NAMALWA (cell line): ENCODE results near the gene OR10H4.
"Not testable (repeated sequence)": the region's sequence is repeated elsewhere in the genome, so short reads cannot be mapped to it uniquely, and the experiment has no call there.

ENCODE experiments used
- DNase-seq: peaks from one replicate; pipeline ENCODE4 v3.0.0-alpha.2; 2015; ENCODE audit warnings: low spot score

Gene OR10H4, protein sequence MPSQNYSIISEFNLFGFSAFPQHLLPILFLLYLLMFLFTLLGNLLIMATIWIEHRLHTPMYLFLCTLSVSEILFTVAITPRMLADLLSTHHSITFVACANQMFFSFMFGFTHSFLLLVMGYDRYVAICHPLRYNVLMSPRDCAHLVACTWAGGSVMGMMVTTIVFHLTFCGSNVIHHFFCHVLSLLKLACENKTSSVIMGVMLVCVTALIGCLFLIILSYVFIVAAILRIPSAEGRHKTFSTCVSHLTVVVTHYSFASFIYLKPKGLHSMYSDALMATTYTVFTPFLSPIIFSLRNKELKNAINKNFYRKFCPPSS

DNA sequence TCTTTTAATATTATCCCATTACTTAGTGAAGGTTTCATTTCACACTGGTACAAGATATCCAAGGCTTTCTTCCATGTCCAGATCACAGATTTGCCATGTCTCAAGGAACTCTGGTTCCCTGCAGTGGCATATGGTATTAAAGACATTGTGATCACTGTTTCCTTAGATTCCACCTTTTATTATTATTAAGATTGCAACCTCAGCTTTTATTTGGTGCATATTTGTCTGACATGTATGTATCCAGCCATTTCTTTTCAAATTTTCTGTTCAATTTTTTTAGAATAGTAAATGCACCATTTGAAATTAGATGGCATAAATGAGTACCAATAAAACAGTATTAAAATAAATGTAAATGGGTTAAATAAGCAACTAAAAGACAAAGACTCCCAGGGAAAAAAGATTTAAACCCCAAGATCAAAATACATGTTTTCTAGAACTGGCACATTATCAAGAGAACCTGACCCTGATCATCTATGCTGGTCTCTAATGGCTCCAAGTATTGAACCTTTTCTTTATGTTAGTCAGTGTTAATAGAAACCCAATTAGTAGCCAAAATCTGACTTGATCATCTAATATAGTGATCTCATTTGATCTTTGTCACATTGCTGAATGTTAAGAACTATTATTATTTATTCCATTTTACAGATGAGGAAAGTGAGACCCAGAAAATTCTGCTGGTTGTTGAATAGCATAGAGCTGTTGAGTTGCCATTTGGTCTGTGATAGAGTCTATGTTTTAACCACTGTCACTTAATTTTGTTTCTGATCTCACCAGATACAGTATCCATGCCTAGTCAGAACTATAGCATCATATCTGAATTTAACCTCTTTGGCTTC lies at the start of gene OR10H4:
Gene OR10H4 (plus strand): TSS at position 786 of the 836 bp plus-strand sequence. CDS start 0 bp downstream, at position 786.
- no peak for DNase-seq

DNA sequence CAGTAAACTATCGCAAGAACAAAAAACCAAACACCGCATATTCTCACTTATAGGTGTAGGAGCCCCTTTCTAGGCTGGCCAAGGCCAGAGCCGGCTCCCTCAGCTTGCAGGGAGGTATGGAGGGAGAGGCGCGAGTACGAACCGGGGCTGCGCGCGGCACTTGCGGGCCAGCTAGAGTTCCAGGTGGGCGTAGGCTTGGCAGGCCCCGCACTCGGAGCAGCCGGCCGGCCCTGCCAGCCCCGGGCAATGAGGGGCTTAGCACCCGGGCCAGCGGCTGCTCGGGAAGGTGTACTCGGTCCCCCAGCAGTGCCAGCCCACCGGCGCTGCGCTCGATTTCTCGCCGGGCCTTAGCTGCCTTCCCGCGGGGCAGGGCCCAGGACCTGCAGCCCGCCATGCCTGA lies 49.2 kb upstream of the OR10H4 start:
- not testable (repeated sequence) for DNase-seq

DNA sequence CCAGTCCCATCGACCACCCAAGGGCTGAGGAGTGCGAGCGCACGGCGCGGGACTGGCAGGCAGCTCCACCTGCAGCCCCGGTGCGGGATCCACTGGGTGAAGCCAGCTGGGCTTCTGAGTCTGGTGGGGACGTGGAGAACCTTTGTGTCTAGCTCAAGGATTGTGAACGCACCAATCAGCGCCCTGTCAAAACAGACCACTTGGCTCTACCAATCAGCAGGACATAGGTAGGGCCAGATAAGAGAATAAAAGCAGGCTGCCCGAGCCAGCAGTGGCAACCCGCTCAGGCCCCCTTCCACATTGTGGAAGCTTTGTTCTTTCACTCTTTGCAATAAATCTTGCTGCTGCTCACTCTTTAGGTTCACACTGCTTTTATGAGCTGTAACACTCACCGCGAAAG lies 48.8 kb upstream of the OR10H4 start:
- not testable (repeated sequence) for DNase-seq

DNA sequence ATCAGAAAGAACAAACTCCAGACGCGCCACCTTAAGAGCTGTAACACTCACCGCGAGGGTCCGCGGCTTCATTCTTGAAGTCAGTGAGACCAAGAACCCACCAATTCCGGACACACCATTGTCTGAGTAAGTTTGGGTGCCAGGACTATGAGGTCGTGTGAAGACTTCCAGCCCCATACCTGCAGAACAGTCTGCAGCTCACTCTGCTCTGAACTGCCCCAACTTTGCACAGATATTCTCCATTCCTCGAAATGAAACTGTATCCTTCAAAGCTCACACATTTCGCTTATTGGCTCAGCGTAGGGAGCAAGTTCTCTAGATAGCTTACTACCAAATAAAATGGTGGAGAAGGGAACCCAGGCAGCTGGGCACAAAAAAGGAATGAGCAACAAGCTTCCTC lies 48.3 kb upstream of the OR10H4 start:
- no peak for DNase-seq

DNA sequence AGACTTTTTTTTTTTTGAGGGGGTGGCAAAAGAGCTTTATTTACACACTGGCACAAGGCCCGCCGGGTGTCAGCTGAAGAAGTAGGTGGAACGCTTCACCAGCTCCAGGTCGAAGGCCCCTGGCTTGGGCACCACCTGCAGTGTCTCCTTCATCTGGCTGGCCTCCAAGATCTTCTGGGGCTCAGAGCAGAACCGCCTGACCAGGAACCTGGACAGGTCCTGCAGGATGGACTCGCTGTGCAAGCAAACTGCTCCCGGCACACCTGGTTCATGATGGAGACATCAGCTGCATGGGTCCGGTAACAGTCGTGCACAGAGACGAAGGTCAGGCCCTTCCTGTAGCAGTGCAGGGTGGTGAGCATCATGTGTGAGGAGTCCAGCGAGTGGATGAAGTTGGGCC lies 46.6 kb upstream of the OR10H4 start:
- DNase-seq, result no peak

DNA sequence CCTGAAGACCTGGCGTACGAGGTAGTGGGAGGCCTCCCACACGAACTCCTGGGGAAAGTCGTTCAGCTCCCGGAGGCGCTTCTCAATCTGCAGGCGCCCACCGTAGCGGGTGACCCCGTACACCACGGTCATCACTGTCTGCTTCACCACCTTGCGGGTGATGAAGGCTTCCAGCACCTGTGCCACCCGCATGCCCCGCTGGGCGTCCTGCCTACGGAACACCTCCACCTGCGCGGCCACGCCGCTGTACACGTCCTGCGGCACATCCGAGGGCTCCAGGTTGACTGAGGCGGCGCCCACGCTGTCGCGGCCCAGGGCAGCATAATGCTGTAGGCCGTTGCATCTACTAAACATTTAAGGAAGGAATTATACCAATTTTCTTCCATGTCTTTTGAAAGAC lies 45.9 kb upstream of the OR10H4 start:
- not testable (repeated sequence) for DNase-seq

DNA sequence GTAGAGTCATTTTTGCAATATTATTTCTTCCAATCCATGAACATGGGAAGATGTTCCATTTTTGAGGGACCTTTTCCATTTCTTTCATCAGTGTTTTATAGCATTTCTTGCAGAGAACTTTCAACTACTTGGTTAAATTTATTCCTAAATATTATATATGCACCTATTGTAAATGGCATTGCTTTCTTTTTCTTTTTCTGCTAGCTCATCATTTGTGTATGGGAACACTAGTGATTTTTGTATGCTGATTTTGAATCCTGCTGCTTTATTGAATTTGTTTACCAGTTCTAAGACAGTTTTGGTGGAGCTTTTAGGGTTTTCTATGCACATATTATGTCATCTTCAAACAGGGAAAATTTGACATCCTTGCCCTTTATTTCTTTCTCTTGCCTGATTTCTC lies 43.8 kb upstream of the OR10H4 start:
- no peak for DNase-seq

DNA sequence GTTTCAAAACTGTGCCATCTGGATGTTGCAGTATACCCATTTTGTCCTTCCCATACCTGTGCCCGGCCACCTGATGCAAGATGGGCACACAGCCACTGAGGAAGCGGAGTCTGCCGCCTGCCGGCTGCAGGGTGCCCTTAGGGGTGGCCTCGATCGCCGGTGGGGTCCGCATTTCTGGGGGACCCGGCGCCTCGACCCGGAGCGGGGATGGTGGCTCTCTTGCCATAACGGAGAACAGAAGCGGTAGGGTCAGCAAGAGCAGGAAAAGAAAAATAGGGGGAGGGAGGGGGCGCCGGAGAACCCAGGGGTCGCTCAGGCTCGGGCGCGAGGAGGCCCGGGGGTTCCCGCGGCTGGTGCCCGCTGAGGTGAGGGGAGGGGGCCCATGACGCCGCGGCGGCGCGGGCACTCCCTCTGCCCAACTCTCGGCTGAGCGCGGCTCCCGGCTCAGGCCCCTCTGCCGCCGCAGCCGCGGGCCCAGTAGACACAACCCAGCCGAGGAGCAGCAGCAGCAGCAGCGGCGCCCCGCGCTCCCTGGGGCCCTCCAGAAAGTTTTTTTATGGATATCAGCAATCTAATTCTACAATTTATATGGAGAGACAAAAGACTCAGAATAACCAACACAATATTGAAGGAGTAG lies 37.1 kb upstream of the OR10H4 start:
- no peak for DNase-seq

DNA sequence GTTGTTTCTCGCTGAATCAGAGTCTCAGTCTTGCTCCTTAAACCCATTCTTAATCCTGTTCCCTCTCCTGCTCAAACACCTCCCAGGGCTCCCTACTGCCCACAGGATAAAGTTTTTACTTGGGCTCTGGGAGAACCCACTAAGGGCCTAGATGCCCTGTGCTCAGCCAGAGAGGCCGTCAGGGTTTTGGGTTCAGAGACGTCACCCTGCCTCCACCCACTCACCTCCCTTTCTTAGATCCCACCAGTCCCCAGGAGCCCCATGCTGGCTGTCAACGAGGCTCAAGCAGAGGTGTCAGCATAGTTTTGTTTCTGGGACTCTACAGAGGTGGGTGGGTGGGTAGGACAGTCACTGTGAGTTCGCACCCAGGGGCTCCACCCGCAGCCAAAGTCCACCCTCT lies 35.4 kb upstream of the OR10H4 start:
- no peak for DNase-seq

DNA sequence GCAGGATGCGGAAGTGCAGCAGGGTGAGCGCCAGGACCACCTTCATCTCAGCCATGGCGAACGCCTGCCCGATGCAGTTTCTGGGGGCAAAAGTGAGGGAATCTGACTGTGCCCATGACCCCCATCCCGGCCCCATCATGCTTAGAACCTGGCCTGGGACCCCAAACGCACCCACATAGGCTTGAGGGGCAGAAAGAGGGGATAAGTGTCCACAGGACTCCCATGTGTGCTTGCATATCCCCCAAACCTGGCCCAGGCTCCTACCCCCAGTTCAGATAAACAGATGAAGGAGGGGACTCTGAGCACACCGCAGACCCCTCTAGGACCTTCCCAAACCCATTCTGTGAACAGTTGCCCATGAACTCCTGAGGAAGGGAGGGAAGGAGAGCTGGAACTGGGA lies 35.0 kb upstream of the OR10H4 start:
- DNase-seq, result no peak

DNA sequence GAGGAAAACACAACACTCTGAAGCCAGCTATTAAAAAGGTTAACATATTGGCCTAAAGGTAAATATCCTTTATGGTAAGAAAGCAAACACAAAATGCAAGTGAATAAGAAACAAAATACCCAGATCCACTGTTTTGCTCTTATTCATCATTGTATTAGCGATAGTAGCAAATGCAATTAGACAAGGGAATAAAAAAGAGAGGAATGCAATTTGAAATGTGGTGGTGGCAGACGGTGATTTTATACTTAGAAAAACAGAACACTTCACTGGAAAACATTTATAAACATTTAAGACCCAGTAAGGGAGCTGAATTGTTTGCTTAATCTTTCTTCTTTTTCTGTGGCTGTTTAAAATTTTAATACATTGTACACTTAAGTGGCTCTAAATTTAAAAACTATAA lies 33.7 kb upstream of the OR10H4 start:
- DNase-seq, result no peak

DNA sequence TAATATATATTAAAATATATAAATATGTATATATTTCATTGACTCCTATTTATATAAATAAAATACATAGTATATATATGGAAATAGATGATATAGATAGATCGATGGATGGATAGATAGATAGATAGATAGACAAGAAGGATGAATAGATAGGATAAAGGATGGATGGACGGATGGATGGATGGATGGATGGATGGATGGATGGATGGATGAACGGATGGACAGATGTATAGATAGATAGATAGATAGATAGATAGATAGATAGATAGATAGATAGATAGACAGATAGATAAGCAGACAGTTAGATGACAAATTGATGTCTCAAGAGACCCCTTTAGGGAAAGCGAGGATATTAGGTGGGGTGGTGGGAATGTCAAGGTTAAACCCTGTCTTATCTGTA lies 29.6 kb upstream of the OR10H4 start:
- no peak for DNase-seq

DNA sequence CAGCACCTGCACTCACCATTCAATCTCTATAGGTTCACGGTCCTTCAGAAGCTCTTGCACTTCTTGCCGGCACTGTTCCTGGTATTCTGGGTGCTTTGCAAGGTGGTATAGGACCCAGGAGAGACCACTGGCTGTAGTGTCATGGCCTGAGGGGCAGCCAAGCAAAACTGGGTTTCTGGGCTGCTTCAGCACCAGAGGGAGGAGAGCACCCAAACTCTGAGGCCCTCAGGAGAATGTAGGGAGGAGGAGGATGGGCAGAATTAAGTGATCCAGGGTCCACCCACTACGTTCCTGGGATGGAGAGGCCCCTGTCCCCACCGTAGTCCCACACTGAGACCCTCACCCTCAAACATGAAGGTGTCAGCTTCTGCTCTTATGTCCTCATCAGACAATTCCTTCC lies 26.8 kb upstream of the OR10H4 start:
- no peak for DNase-seq

DNA sequence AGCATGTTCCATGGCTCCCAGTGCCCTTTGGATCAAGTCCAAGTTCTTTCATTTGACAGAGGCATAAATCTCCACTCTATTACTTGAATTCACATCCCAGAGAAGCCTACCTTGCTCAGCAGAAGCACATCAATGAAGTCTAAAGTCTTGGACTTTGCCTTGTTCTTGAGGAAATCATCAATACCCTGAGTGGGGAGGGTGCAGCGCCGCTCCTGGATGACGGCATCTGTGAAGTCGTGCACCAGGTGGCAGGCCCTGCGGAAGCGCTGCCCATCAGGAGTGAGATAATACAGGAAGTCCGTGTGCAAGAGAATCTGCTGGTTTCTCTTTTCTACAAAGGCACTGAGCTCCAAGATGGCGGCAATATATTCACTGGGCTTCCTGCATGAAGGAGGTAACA lies 25.1 kb upstream of the OR10H4 start:
- DNase-seq, result no peak

DNA sequence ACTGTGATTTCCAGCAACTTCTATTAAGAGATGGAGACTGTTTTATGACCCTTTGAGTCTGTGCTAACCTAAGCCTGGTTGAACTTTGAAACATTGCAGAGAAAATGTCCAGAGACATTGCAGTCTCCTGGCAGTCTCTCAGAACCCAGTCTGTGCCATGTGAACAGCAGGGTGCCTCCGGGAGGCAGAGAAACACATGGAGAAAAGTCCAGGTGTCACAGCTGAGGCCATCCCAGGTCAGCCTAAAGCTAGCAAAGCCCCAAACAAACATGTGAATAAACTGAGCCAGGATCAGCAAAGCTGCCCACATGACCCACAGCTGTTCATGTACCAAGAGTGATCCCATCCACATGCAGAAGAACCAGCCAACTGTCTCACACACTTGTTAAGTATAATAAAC lies 22.3 kb upstream of the OR10H4 start:
- no peak for DNase-seq

DNA sequence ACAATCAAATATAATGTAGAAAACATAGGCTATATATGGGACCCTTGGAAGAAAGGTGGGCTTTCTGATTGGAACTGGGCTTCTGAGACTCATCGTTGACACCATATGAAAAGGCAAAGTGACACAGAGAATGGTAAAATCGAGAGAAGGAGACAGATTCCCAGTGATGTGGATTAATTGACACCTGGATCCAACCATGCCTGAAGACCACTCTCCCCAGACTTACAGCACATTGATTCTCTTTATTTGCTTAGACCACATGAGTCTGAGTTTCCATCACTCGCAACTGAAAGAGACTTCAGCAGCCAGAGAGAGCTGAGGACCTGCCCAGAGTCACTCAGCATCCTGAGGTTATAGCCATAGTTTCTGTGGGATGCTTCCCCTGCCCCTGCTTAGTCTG lies 20.5 kb upstream of the OR10H4 start:
- no peak for DNase-seq

DNA sequence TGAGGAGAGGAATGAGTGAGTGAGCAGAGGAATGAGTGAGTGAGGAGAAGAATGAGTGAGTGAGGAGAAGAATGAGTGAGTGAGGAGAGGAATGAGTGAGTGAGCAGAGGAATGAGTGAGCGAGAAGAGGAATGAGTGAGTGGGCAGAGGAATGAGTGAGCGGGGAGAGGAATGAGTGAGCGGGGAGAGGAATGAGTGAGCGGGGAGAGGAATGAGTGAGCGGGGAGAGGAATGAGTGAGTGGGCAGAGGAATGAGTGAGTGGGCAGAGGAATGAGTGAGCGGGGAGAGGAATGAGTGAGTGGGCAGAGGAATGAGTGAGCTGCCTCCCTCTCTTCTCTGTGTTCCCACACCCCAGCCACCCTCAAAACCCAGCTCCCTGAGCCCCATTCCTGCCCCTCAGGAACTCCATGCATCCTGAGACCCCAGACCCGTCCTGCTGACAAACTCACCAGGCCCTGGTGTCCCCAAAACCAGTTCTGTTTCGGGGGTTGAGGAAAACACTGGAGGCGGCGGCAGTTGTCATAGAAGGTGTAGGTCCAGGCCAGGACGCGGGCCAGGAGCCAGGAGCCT lies 15.0 kb upstream of the OR10H4 start:
- DNase-seq, result not testable (repeated sequence)

DNA sequence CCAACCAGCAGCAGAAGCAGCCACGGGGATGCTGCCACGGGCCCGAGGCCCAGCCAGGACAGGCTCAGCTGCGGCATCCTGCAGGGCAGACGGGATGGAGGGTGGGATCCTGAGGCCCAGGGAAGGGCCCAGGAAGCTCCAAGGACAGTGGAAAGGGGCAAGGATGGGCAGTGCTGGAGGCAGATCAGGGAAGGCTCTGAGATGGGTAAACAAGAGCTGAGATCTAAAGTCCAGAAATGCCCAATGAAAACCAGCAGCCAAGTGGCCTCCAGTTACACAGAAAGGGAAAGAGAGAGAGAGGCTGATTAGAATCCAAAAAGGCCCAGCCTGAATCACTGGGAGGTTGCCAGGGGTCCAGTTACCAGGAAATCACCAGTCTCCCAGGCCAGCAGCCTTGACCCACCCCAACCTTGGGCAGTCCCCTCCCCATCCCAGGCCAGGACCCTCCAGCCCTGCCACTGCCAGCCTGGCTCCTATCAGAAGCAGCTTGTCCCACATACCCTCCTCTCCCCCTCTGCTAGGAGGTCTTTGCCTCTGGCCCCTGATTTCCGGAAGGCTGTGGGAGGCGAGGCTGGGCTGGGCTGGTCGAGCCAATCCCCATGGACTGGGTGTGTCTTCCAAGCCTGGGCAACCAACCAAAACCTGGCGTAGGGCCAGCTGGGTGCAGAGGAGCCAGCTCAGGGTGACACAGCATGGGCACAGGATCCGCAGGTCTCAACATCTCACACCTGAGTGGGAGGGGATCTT lies 14.3 kb upstream of the OR10H4 start, which contains the start of gene CYP4F11:
Gene CYP4F11 (minus strand): TSS at position 198 of the 747 bp plus-strand sequence. CDS start 121 bp downstream, at position 77.
- peak; percentile 56 for DNase-seq

DNA sequence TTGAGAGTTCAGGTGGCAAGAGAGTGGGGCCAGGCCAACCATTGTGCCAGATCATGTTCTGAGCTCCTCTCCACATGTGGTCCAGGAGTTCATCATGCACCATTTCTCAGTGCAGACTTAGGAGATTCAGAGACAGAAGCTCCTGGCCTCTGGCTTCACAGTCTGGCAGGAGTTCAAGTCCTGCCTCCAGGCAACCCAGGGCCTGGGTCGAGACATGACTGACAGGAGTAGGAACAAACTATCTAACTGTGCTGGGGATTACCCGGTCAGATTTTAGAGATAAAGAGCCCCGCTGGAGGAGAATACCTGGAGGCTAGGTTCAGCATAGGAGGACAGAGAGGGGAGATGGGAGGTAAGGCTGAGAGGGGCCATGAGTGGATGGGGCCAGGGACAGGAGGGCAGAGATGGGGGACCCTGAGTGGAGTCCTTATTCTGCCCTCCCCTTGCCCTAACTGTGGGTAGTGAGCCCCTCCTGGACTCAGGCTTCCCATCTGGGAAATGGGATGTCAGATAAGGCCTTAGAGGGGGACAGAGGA lies 13.6 kb upstream of the OR10H4 start:
- DNase-seq, result no peak

DNA sequence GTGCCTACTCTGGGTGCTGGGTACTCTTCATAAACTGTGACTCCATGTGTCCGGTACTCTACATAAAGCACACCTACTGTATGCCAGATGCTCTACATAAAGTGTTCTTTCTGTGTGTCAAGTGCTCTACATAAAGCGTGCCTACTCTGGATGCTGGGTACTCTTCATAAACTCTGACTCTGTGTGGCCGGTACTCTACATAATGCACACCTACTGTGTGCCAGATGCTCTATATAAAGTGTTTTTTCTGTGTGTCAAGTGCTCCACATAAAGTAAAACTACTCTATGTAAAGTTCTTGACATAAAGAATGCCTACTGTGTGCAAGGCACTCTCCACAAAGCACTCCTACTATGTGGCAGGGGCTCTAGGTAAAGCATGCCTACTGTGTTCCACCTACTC lies 12.6 kb upstream of the OR10H4 start:
- DNase-seq, result no peak

DNA sequence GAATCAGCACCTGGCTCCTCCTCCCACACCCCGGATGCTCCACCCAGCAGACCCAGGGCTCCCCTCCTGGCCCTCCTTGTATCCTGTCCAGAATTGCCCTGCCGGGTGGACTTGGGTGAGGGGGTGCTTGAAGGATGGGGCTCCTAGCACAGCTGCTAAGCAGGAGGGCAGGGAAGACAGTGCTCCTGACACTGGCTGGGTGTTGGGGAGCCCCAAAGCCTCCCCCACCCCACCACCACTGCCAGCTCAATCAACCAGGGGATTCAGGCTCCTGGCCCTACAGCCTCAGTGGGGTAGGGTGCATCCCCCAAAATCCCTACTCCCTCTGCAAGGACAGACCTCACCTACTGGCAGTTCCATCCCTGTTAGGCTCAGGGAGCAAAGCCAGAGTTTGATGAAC lies 11.9 kb upstream of the OR10H4 start:
- no peak for DNase-seq

DNA sequence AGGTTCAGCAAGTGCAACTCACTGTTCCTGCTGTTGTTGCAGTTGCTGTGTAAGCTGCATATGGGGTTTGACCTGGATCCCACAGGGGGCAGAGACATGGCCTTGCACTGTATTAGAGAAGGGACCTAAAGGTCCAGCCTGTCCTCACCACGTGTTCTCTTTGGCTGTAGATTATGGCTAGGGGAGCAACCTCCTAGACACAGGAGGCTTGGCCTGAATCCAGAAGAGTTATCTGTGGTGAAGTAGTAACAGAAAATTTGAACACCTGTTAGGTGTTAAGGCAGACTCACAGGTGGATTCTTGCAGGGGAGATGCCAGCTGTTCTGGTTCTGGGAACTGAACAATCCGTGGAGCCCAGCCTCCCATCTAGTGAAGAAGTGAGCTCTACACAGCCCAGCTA lies 11.0 kb upstream of the OR10H4 start:
- DNase-seq, result no peak
